Hematopoietic multipotent progenitor cell (in vitro differentiated cells): Measurements from ENCODE around the gene PRKAR1B. TPM values are rescaled to one million over a fixed set of nuclear protein-coding genes. Genes with fewer than 3 reads are reported as not detected.

Experiments
- DNase-seq, 3 donors: peaks; one replicate each; pipeline ENCODE4 v3.0.0-alpha.2; 2011 to 2015; ENCODE audit warnings: low read depth in 2 of 3, low spot score in 2 of 3
- total RNA-seq: library from RNA; depleted of rRNA; stranded (reverse); fragments of >200 nt; gene quantifications from one replicate; pipeline ENCODE4 v1.2.3, GENCODE V29; 2012

PRKAR1B gene
- total RNA-seq, 1 donor = 11.6 TPM

- DNase-seq = no peak
Observed at GRCh38 chr7:504221-505111, 222.6 kb downstream of the PRKAR1B start.

- no peak for DNase-seq
Observed at GRCh38 chr7:503575-504111, 223.4 kb downstream of the PRKAR1B start.

DNA sequence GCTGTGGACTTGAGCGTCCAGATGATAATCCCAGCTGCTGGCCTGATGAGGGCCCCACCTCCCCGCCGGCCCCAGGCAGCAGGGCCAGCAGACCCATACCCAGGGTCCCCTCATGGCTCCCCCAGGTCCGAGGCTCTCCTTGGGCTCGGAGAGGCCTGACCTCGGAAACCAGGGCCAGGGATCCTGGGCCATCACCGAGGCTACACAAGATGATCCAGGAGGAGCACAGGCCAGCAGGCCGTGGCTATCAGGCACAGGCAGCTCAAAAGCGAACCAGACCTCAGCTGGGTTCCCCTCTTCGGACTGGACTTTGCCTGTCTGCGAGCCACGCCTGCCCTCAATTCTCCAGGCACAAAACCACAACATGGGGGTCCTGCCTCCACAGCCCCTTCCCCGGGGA lies 224.8 kb downstream of the PRKAR1B start:
- no peak for DNase-seq

DNA sequence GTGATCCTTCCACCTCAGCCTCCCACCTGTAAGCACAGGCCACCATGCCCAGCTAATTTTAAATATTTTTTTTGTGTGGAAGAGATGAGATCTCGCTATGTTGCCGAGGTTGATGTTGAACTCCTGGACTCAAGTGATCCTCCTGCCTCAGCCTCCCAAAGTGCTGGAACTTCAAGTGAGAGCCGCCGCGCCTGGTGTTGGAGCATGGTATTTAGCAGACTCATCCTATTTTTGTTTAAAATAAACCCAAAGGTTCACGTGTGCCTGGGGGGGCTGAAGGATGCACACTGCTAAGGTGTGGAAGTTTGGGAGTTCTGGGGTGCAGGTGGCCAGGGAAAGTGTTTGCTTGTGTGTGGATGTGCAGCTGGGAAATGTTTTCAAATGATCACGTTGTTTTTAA lies 225.6 kb downstream of the PRKAR1B start:
- no peak for DNase-seq

GRCh38 chr7:500521-501420 lies 226.3 kb downstream of the PRKAR1B start:
- DNase-seq = no peak

DNA sequence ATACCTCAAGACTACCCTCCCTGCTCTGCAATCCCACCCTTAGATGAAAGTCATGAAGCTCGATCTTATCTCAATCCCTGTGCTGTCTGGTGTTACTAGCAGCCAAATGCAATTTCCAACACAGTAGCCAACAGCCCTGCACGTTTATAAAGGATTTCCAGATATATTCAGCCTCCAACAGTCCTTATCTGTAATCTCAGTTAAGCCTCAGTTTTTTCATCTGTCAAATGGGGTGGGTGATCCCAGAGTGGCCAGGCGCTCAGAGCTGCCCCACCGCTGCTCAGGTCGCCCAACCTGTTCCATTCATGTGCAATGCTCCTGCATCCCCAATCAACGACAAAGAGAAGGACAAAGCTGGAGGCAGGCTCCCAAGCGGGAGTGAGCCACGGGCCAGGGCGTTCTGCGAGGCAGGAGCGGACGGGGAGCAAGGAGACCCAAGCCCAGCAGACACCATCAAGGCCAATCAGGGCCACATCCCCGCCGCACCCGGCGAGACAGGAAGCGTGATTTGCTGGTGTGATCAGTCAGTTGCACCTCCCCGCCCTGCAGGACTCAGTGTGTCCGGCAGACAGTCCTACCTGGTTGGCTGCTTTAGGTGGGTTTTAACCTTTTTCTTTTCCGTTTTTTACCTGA lies 227.1 kb downstream of the PRKAR1B start:
- DNase-seq = no peak

Other genes starting within 250 kb of the PRKAR1B start
- gene PDGFA, start 207.4 kb downstream of the PRKAR1B start, total RNA-seq = 1.1 TPM
- 46.0 TPM for gene DNAAF5, start 582 bp downstream of the PRKAR1B start, total RNA-seq
- gene SUN1, start 105.2 kb upstream of the PRKAR1B start, total RNA-seq = 118 TPM
- gene GET4, start 149.3 kb upstream of the PRKAR1B start, total RNA-seq = 37.4 TPM
- gene ADAP1, start 227.4 kb upstream of the PRKAR1B start, total RNA-seq = 16.2 TPM
- gene COX19, start 248.3 kb upstream of the PRKAR1B start, total RNA-seq = 23.7 TPM